ENCODE measurements around the gene MUC21.
"Not testable (repeated sequence)": the region's sequence is repeated elsewhere in the genome, so short reads cannot be mapped to it uniquely, and the experiment has no call there.

MUC21 gene

DNA sequence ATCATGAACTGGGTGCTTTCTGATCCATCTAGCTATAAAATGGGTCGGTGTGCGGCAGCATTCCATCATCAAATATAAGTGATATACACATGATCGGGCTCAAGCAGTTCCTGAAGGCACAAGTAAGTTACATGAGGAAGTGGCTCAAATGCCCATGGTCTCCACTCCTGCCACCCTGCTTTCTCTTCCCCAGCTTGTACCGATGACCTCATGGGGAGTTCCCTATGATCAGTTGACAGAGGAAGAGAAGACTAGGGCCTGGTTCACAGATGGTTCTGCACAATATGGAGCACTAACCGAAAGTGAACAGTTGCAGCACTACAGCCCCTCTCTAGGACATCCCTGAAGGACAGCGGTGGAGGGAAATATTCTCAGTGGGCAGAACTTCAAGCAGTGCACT lies 14.3 kb upstream of the MUC21 start:
- not testable (repeated sequence) for DNase-seq (ENCODE audit: low spot score)

DNA sequence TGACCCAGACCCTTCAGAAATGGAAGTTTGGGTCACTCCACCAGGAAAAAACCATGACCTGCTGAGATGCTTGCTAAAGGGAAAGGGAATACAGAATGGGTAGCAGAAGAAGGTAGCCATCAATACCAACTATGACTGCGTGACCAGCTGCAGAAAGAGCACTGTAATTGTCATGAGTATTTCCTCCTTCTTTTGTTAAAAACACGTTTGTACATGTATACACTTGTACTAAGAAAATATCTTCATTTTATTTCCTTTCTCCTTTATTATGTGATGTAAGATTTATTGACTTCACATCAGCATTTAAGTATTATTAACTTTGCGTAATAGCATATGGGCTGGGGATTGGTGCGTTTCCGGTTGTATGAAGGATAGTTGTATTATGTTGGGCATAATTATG lies 12.6 kb upstream of the MUC21 start:
- no peak for DNase-seq (ENCODE audit: low spot score)

DNA sequence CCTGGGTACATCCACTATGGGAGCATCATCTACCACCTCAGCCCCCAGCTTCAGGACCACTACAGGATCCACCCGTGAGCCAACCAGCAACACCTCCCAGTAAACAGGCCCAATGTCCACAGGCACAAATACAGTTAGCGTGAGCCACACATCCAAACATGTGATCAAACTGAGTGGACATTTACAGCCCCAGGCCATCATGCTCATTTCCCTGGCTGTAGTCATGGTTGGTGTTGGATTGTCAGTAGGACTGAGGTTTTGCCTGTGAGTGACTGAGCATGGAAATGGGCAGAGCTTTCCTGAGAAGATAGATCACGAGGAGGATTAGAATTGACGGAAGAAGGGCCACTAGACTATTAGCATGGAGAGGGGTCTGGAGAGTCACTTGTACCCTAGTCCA lies 10.7 kb upstream of the MUC21 start:
- DNase-seq (ENCODE audit: low spot score) = no peak

DNA sequence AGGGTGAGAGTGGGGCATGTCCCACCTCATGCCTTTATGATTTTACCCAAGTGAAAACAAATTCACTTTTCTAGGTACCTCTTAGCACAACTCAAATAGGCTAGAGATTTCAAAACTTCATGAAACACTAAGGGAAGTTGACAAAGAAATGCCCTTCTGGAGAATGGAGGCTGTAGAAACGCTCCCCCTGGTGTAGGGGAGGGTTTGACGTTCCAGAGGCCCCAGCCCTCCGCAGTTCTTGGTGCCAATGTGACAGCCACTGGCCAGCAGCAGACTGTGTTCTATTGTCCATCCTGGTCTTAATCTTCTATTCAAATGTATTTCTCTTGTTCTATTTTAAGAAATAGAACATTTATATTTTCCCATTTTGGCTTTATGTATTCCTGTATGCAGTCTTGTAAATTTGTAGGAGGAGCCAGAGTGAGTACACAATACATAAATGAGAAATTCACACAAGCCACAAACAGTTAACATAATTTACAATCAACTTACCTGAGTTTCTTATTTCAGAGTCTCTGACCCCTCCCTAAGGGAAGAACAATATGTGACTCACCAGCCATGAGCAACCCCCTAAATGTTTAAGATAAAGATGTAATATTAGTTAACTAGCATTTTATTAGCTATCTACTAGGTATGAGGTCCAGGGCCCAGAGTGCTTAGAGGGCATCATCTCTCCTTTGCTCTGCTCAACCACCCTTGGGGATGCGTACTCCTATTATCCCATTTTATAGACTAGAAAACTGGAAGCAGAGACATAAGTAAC lies 8.8 kb upstream of the MUC21 start:
- DNase-seq (ENCODE audit: low spot score) = no peak

DNA sequence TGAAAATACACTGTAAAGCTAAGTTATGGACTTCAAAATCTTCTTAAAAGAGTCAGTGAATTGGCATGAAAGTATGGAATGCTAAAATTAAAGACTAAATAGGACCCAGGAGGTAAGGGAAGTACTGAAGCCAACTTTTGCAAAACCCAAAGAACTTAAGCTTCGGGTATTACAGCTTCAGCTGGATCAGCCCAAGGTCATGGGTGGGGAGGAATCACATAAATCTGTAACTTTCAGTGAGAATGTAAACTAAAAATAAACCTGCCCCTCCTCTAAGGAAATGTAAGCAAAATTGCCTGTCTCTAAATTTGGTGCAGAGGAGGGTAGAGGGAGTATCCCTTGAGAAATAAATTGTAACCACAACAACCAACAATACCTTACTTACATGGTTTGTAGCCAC lies 4.4 kb upstream of the MUC21 start:
- DNase-seq (ENCODE audit: low spot score) = no peak

DNA sequence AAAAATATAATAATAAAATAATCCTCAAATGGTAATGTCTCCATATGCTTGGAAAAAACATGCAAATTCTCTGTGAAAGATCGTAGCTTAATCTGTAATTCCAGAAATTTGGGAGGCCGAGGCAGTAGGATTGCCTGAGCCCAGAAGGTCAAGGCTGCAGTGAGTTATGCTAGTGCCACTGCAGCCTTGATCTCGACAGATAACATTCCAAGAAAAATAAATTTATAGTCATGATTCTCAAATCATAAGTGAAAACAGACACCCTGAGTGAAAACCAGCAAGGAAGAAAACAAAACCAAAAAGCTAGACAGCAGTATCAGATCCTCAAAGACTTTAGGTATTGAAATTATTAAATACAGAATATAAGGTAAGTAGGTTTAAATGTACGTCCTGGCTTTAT lies 3.8 kb upstream of the MUC21 start:
- DNase-seq (ENCODE audit: low spot score) = no peak

DNA sequence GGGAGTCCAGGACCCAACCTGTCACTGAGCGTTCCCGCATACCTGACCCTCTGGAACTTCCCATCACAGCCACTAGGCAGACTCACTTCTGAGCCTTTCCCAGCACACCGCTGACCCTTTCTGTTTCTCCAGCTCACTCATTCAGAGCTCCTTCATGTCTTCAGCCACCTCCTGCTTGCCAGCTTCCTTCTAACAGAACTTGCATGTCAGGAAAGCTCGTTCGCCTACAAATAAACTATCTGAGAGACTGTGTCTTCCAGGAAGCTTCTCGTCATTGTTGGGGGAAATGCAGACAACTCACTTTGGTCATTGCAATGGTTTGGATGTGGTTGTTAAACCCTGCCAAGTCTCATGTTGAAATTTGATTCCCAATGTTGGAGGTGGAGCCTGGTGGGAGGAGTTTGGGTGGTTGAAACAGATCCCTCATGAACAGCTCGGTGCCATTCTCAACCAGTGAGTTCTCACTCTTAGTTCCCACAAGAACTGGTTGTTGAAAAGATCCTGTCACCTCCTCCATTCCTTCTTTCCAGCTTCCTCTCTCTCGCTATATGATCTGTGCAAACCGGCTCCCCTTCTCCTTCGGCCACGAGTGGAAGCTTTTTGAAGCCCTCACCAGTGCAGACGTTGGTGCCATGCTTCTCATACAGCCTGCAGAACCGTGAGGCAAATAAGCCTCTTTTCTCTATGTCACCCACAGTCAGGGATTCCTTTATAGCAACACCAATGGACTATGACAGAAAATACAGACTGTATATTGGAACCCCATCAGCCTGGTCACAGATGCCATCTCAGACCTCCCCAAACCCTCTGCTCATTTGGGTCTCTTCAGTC lies 1.4 kb upstream of the MUC21 start:
- peak; percentile 66 for DNase-seq (ENCODE audit: low spot score)

DNA sequence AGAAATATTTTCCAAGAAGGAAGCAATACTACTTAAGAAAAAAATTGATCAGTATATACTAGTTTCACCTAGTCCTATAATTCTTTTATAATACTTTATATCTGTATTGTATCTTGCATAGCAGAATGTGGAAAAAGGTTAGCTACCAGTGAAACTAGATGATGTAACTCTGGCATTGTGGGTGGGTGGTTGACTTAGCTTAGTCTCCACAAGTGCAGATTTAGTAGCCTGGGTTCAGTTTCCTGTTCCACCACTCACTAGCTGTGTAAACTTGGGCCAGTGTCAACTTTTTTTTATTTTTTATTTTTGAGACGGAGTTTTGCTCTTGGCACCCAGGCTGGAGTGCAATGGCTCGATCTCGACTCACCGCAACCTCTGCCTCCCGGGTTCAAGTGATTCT lies 2.0 kb downstream of the MUC21 start:
- DNase-seq (ENCODE audit: low spot score) = no peak

DNA sequence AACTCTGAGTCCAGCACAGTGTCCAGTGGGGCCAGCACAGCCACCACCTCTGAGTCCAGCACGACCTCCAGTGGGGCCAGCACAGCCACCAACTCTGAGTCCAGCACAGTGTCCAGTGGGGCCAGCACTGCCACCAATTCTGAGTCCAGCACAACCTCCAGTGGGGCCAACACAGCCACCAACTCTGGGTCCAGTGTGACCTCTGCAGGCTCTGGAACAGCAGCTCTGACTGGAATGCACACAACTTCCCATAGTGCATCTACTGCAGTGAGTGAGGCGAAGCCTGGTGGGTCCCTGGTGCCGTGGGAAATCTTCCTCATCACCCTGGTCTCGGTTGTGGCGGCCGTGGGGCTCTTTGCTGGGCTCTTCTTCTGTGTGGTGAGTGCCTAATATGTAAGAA lies 3.8 kb downstream of the MUC21 start:
- no peak for DNase-seq (ENCODE audit: low spot score)

DNA sequence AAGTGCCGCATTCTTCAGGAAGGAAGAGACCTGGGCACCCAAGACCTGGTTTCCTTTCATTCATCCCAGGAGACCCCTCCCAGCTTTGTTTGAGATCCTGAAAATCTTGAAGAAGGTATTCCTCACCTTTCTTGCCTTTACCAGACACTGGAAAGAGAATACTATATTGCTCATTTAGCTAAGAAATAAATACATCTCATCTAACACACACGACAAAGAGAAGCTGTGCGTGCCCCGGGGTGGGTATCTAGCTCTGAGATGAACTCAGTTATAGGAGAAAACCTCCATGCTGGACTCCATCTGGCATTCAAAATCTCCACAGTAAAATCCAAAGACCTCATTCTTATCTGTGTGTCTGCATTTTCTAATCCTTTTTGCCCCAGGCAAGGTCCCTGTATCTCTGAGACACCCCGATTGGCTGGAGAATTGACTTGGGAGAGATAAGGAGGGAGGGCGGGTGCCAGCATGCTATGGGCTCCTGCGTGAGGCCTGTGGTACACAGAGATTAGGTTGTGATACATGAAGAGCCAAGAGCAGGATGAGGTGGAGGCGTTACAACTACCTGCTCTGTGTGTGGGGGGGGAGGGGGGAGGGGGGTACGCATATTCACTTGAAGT lies 4.8 kb downstream of the MUC21 start:
- DNase-seq (ENCODE audit: low spot score) = no peak

DNA sequence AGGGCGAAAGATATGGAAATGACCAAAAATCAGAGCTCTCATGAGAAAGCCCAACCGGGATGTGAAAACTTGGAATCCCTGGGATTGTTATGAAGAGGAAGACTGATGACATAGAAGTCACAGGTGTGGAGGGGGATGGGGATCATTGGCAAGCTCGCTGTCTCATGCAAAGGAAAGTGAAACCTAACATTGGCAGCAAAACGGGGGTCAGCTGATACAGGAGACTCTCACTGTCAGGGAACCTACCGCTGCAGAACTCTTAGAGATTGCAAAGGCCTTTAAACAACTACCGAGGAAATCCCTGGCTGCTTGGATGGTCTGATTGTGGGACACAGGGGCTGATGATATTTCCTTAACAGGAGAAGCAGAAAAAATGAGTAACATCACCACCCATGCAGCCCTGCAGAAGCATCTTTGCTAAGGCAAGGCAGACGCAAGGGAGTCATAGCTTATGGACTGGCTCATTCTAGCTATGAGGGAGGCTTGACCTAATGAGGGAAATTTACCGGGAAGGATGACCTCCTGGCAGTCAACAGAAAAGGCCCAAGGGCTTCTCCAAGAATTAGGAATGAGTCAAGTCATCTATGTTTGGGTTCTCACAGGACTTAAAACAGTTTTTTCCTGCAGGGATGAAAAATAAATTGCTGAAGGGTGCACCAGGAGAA lies 7.0 kb downstream of the MUC21 start:
- no peak for DNase-seq (ENCODE audit: low spot score)

DNA sequence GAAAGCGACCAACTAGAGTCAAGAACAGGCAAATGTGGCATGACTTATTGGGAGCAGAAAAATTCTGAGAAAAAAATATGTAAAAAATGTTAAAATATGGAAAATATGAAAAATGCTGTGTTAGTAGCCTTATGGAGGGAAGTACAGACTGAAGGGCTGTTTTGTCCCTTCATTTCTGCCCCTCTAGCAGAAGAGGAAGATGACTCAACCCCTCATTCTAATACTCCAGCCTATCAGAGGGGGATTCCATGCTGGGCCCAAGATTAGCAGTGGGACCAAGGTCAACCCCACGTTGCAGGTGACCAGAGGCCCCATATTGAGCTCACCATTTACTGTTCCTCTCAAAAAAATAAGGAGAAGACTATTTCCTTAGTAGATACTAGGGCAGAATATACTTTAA lies 8.4 kb downstream of the MUC21 start:
- no peak for DNase-seq (ENCODE audit: low spot score)

DNA sequence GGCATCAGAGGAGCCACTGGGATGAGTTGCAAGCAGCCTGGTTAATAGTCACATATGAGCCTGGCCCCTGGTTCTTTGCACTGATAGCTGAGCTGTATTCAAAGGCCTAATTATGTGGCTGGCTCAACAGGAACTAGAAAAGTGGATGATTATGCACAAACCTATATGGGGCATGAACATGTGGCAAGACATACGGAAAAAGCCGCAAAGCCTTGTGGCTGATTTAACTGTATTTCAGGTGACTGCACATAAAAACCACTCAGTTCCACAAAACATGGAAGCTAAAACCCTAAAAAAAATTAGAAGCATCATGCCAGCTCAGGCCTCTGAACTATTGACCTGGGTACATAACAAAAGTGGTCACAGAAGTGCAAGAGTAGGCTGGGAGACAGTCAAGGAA lies 13.8 kb downstream of the MUC21 start:
- DNase-seq (ENCODE audit: low spot score) = no peak

DNA sequence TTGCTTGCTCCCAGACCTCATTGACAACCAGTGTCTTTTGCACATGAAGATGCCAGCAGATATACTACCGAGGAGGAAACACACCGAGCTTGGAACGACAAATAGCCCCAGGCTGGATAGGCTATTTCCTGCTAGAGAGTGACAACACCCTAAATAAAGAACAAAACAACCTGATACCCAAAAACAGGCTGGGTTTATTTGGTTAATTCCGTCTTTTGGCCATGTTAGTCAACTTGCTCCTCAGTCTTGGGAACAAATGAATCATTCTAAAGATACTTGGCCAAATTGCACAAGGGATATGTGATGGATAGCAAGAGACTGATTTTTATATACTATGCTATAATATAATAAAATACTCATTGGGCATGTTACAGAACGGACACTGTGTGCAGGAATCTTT lies 15.3 kb downstream of the MUC21 start:
- no peak for DNase-seq (ENCODE audit: low spot score)

DNA sequence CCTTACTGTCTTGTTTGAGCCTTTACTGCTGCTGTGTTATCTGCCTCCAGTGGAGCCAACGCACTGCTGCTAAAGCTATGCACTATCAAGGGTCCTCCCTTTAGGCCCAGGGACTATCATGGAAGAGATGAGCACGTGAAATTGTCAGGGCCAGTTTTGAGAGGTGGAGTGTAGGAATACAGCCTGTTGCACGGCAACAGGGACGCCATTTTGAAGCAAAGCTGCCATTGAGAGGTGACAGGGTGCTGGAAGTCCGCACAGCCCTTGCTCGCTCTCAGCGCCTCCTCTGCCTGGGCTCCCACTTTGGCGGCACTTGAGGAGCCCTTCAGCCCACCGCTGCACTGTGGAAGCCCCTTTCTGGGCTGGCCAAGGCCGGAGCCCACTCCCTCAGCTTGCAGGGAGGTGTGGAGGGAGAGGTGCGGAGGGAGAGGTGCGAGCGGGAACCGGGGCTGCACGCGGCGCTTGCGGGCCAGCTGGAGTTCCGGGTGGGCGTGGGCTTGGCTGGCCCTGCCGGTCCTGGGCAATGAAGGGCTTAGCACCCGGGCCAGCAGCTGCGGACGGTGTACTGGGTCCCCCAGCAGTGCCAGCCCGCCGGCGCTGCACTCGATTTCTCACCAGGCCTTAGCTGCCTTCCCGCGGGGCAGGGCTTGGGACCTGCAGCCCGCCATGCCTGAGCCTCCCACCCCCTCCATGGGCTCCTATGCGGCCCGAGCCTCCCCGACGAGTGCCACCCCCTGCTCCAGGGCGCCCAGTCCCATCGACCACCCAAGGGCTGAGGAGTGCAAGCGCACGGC lies 16.7 kb downstream of the MUC21 start:
- not testable (repeated sequence) for DNase-seq (ENCODE audit: low spot score)

DNA sequence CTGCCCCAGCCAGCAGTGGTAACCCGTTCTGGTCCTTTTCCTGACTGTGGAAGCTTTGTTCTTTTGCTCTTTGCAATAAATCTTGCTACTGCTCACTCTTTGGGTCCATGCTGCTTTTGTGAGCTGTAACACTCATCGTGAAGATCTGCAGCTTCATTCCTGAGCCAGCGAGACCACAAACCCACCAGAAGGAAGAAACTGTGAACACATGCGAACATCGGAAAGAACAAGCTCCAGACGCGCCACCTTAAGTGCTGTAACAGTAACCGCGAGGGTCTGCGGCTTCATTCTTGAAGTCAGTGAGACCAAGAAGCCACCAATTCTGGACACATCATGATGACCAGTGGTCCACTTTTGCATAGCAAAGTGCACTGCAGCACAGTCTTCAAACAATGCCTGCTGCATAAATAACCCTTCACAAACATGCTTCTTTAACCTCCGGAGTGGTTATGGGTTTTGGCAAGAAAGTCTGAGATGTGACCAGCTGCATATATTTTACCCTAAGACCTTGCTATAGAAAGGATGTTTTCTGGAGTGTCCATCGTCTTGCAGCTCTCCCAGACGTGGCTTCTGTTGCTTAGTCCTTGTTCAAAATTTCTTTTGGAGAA lies 17.9 kb downstream of the MUC21 start:
- no peak for DNase-seq (ENCODE audit: low spot score)

DNA sequence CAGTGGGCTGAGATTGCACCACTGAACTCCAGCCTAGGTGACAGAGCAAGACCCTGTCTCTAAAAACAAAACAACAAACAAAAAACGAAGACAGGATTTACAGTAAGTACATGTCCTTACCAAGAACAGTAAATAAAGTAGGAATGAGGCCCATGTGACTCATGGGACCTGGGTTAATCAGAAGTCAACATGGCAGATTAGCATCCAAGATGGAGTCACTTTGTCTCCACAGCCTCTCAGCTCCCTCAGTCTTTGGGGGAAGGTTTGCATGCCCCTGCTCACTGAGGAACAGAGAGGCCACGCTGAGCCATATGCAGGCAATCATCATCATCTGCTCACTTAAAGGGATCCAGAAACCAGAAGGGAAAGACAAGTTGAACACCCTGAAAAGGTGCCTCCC lies 19.0 kb downstream of the MUC21 start:
- no peak for DNase-seq (ENCODE audit: low spot score)

DNA sequence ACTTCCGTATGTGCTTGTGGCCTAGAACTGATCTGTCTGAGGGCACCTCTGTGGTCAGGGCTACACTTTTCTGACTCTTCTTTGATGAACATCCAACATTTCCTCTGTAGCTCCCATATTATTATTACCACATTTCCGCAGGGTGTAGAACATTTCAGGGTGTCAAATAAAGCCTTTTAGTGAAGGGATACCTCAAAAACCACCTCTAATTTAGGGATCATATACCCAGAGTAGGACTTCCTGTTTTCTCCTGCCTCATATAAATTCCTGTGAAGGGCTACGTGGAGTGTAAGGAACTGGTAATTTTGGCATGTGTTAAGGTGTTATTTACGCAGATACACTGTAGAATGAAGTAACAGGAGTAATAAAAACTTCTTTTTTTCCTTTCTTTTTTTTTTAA lies 21.3 kb downstream of the MUC21 start:
- DNase-seq (ENCODE audit: low spot score) = no peak

DNA sequence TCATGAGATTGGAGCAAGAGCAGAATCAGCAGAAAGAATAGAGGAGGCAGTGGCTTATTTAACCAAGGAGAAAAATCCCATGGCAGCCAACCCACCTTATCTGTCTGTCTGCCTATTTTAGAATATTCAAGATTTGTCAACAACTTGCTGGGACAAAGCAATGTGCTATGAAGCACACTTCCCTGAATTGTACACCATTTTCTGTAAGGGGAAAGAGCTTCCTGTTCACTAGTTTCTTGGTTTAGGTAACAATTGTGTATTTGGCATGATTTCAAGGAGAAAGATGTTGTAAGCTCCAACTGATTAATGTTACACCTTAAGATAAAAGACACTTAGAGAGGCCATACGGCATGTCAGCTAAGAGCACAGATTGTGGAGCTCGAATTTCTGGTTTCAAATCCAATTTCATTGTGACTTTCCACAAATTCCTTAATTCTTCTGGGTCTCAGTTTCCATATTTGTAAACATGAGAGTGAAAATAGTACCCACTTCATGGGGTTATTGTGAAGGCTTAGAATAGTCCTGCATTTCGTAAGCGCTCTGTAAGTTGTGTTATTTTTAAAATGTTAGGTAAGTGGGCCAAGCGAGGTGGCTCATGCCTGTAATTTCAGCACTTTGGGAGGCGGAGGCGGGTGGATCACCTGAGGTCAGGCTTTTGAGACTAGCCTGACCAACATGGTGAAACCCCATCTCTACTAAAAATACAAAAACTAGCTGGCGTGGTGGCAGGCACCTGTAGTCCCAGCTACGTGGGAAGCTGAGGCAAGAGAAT lies 21.9 kb downstream of the MUC21 start:
- DNase-seq (ENCODE audit: low spot score) = no peak

DNA sequence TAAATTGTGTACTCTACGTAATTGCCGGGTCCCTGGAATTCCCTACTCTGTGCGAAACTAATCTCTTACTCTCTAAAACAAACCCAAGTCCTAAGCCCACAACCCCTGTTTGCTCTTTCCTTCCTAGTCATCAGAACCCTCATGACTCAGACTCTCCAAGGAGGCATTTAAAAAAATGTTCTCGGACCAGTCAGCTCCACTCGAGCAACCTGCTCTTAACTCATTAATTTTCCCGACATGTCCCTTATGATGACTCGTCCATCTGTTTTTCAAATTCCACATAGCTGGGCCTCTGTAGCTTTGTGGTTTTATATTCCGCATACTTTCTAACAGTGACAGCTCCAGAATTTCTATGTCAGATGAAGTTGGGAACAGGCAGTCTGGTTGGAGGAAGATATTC lies 24.2 kb downstream of the MUC21 start:
- peak; percentile 61 for DNase-seq (ENCODE audit: low spot score)

DNA sequence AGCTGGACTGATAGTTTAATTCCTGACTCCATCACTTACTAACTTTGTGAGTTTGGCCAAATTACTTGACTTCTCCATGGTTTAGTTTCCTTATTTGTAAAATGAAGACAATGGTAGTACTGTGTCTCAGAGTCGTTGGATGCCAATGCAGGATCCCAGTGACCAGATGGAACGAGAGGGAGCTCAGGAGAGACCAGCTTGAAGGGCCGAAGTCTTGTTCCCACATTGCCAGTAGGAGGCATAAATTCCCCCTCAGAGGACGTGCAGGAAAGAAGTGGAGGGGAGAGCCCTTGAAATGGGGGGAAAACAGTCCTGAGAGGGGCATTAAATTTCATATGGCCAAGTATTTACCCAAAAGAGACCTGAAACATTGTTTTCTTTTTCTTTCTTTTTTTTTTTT lies 24.6 kb downstream of the MUC21 start:
- DNase-seq (ENCODE audit: low spot score) = no peak
